ENCODE measurements around the gene AHCYL2.
"Not testable (repeated sequence)": the region's sequence is repeated elsewhere in the genome, so short reads cannot be mapped to it uniquely, and the experiment has no call there.

Gene AHCYL2

GRCh38 chr7:129412501-129412900 lies 187.7 kb downstream of the AHCYL2 start:
- H3K4me3 ChIP-seq (ENCODE audit: low read depth, low read length), result no peak overlapping the region

DNA sequence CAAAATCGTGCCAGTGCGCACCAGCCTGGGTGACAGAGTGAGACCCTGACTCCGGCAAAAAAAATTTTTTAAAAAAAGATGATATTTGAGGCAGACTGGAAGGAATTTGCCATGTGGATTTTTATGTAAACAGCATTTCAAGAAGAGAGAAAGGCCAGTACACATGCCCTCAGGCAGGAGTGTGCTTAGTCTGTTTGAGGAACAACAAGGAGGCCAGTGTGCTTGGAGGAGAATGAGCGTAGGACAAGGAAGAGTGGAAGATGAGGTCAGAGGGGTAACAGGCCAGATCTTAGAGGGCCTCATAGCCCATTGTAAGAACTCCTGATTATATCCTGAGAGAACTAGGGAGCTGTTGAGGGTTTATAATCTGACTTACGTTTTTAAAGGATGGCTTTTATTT lies 192.2 kb downstream of the AHCYL2 start:
- no peak overlapping the region for H3K4me3 ChIP-seq (ENCODE audit: low read depth, low read length)

DNA sequence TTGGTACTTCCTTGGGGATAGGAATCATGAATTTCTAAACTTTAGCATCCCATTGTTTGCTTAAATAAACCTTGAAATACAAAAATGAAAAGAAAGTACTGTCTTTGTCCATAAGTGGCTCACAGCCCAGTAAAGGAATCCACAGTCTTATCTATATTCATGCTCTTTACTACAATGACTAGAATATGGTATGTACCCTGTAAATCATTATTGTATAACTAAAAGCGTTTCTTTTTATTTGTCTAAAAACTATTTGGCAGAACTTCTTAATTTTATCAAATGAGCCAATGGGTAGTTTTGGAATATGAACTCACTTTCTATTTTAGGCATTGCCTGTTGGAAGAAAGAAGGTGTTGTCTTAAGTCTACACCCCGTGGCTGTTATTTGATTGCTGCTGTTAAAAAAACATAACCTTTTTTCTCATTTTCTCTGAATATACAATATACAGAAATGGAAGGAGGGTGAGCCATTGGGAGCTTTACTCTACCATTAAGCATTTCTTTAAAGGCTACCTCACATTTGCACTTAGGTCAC lies 197.0 kb downstream of the AHCYL2 start:
- H3K4me3 ChIP-seq (ENCODE audit: low read depth, low read length), result no peak overlapping the region

DNA sequence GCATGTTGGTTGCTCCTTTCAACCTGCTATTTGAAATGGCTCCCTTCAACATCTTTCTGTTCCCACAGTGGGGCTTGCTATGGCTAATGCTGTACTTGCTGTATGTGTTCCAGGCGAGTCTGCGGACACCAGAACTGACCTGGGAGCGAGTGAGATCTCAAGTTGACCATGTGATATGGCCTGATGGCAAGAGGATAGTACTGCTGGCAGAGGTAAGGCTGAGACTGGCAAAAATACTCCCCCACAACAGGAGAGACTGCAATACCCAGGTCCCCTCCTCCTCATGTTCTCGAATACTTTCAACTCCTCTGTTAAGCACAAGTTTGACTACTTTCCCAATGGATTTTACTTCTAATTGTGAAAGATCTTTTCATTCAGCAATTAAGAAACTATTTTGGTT lies 197.9 kb downstream of the AHCYL2 start:
- H3K4me3 ChIP-seq (ENCODE audit: low read depth, low read length), result no peak overlapping the region

DNA sequence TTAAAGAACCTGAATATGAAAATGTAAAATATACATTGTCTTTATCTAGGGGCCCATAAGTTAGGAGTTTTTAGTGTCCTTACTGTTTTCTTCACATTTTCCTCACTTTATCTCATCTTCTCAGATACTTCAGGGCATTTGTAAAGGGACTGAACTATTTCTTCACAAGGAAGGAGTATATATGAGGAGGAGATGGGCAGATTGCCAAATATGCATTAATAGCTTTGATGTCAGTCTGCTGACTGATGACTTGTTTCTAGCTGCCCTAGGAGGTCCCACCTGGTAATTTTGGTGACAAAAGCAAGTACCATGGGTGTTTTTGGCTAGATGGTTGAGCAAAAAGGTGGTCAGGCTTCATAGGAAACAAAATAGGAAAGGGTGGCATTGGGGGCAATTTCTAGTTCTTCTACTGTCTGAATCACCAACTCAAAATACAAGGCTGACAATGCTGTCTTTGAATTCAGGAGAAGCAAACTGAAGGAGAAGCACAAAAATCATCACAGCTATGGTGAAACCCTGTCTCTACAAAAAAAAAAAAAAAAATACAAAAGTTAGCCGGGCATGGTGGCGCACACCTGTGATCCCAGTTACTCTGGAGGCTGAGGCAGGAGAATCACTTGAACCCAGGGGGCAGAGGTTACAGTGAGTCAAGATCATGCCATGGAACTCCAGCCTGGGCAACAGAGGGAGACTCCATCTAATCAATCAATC lies 199.0 kb downstream of the AHCYL2 start:
- no peak overlapping the region for H3K4me3 ChIP-seq (ENCODE audit: low read depth, low read length)

DNA sequence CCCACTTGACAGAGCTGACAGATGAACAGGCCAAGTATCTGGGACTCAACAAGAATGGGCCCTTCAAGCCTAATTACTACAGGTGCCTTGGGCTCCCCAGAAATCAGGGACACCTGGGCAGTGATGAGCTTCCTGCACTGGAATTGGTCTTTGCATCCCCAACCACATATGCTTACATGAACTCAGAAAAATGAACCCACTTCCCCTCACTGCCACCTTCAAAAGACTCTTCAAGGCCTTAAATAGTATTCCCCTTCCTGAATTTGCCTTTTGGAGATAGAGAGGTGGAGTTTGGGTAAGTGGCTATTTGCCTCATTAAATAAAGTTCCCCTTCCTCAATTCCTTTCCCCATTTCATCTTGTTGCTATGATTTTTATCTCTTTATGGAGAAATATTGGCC lies 201.7 kb downstream of the AHCYL2 start:
- no peak overlapping the region for H3K4me3 ChIP-seq (ENCODE audit: low read depth, low read length)

DNA sequence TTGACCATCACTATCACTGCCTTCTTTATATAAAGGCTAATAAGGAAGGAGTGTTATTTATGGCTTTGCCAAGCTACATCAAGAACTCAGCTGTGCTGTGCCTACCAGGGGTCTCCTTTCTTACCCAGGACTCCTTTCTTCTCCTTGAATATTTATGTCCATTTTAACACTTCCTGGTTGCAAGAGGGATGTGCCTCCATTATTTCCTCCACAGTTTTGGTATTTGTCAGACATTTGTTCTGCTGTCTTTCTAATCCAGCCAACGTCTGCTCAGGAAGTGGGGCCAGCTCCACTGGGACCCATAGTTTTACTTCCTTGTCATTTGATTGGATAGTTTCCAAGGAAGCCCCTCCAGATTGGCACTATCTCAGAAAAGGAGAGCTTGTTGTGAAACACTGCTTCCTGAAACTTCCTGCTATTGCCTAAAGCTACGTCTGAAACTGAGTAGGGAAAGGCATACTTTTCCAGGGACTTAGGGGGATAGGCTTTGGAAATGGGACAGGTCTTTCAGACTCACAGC lies 202.8 kb downstream of the AHCYL2 start:
- H3K4me3 ChIP-seq (ENCODE audit: low read depth, low read length), result no peak overlapping the region

- H3K4me3 ChIP-seq (ENCODE audit: low read depth, low read length), result no peak overlapping the region
Measured at GRCh38 chr7:129431911-129432643, 207.2 kb downstream of the AHCYL2 start.

GRCh38 chr7:129433847-129434674 lies 209.2 kb downstream of the AHCYL2 start, which contains the start of gene STRIP2:
Gene STRIP2, plus strand, starts transcription at chr7:129434432. Its CDS starts 41 bp downstream, at chr7:129434473.
- peak within 1 kb of the TSS; percentile 78 for H3K4me3 ChIP-seq (ENCODE audit: low read depth, low read length)

GRCh38 chr7:129434675-129435318 lies 210.0 kb downstream of the AHCYL2 start:
- H3K4me3 ChIP-seq (ENCODE audit: low read depth, low read length), result peak overlapping the region; percentile 78

DNA sequence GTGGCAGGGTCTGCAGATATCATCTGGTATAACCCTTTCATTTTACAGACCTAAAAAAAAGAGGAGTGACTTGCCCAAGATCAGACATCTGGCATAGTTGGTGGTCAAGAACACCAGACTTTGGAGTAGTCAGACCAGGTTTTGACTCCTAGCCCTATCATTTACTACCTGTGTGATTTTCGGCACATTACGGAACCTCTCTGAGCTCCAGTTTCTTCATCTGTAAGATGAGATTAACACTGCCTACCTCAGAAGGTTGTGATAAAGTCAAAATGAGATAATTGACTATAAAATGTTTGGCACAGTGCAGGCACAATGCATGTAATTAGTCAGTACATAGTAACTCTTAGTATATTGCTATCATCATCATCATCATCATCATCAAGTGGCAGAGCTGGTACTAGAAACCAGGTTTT lies 210.6 kb downstream of the AHCYL2 start:
- peak overlapping the region; percentile 78 for H3K4me3 ChIP-seq (ENCODE audit: low read depth, low read length)

DNA sequence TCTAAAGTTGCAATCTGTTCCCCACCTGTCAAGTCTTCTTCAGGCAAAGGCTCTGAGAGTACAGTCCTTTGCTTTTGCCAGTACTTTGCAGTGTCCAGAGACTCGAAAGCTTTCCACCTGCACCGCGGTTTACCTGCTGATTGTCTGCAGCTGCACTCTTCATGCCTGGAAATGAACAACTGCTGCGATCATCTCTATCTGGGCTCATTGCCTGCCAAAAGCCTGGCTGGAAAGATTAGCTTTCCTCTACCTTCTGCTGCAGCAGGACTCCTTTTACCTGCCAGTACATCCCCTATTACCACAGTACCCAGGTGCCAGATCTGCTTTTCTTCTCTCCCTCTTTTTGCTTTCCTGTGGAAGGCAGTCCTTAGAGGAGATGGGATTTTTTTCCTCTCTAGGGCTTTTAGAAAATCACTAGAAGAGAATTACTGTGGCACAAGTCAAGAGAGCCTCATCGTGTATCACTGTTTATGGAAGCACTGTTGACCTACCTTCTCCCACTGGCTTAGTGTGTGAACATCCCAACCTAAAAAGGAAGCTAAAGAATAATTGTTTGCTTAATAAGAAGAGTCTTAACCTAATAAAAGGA lies 211.6 kb downstream of the AHCYL2 start:
- H3K4me3 ChIP-seq (ENCODE audit: low read depth, low read length), result no peak overlapping the region

DNA sequence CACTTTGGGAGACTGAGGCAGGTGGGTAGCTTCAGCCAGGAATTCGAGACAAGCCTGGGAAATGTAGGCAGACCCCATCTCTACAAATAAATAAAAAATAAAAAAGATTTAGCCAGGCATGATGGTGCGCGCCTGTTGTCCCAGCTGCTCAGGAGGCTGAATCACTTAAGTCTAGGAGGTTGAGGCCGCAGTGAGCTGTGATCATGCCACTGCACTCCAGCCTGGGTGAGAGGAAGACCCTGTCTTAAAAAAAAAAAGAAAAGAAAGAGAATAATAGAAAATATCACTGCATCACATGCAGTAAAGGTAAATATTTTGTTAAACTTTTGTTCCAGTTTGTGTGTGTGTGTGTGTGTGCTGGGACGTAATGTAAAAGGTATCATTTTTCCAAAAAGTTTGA lies 212.4 kb downstream of the AHCYL2 start:
- H3K4me3 ChIP-seq (ENCODE audit: low read depth, low read length), result no peak overlapping the region

DNA sequence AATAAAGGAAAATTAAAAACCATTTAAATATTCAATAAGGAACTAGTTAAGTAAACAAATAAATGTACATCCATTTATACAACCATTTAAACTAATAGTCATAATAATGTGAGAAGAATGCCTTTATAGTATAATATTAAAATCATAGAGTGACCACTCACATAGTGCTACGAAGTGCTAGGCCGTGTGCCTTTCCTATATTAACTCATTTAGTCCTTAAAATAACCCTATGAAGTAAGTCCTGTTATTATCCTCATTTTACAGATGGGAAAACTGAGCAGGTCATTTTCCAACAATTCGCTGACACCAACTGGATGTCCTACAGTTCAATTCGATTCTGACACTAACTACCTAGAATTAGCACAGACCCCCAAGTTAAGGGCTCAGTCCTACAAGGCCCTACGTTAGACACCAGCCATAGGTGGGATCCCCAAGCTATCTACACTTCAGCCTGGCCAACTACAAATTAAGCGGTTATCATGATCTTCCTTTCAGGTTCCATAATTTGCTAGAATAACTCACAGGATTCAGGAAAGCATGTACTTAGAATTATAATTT lies 213.5 kb downstream of the AHCYL2 start:
- no peak overlapping the region for H3K4me3 ChIP-seq (ENCODE audit: low read depth, low read length)

GRCh38 chr7:129438839-129439651 lies 214.2 kb downstream of the AHCYL2 start:
- no peak overlapping the region for H3K4me3 ChIP-seq (ENCODE audit: low read depth, low read length)

GRCh38 chr7:129439963-129440625 lies 215.3 kb downstream of the AHCYL2 start:
- no peak overlapping the region for H3K4me3 ChIP-seq (ENCODE audit: low read depth, low read length)

- no peak overlapping the region for H3K4me3 ChIP-seq (ENCODE audit: low read depth, low read length)
Measured at GRCh38 chr7:129443612-129444011, 218.8 kb downstream of the AHCYL2 start.

- H3K4me3 ChIP-seq (ENCODE audit: low read depth, low read length), result not testable (repeated sequence)
Measured at GRCh38 chr7:129444776-129445175, 219.9 kb downstream of the AHCYL2 start.
